ENCODE measurements around the gene RPS15.
"Not testable (repeated sequence)": the region's sequence is repeated elsewhere in the genome, so short reads cannot be mapped to it uniquely, and the experiment has no call there.

Gene RPS15

GRCh38 chr19:1437609-1438008 is 587 bp upstream of the RPS15 start:
- DNase-seq, result no peak

DNA sequence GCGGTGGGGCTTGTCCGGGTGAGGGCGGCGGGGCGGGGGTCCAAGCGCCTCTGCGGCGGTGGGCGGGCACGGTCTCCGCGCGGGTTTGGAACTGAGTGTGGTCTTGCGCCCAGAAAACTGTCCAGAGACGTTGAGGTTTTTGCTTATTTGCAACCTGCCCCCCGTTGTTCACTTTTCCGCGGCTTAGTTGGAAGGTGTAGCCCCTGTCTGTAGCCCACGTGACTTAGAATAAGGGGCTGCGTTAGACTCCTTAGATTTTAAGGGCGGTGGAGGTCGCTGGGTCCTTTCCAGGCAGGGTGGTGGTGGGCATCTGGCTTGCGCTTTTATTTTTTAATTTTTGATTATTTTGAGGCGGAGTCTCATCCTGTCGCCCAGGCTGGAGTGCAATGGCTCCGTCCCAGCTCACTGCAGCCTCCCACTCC is 748 bp downstream of the RPS15 start:
- DNase-seq, result no peak

GRCh38 chr19:1439525-1440417 is 1.6 kb downstream of the RPS15 start:
- not testable (repeated sequence) for DNase-seq

- no peak for DNase-seq
Observed at GRCh38 chr19:1440418-1440801, 2.2 kb downstream of the RPS15 start.

DNA sequence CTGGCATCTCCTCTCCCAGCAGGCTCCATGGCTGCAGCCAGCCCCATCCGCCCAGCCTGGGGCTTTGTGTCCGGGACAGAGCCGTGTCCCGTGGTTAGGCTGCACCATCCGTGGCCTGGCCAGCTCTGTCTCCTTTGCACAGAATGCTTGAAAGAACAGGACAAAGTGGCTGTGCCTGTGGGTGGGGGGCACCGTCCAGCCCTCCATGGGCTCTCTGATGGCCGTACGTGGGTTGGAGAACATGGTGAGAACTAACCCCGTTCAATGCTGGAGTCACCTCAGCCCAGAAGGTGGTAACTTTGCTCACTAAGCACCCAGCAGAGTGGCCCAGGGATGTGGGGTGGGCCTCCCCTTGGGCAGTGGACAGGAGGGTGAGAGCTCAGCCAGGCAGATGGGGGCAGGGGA is 2.8 kb downstream of the RPS15 start:
- DNase-seq, result no peak

DNA sequence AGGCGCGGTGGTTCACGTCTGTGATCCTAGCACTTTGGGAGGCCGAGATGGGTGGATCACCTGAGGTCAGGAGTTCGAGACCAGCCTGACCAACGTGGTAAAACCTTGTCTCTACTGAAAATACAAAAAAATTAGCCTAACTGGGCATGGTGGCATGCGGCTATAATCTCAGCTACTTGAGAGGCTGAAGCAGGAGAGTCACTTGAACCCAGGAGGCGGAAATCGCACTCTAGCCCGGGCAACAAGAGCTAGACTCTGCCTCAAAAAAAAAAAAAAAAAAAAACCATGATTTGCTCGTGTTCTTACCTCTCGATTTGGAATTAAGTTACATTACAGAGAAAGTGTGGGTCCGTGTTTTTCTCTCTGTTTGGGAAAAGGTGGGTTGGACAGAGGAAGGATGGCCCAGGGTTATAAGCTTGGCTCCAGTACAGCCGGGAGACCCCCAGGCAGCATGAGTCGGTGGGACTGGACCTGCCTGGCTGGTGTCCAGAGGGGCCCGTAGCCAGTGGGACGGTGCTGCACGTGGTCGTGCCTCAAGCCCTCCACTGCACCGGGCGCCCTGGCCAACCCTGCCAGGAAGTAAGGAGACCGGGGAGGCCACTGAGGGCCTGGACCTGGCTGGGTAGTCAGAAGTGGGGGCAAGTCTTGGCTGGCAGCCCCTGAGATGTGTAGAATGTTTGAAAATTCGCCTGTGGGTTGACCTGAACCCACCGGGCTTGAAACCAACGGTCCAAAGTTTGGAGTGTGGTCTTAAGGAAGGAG is 3.7 kb downstream of the RPS15 start:
- no peak for DNase-seq

GRCh38 chr19:1445185-1445931 is 7.2 kb downstream of the RPS15 start:
- peak; percentile 77 for DNase-seq

- DNase-seq, result no peak
Observed at GRCh38 chr19:1445932-1446712, 7.9 kb downstream of the RPS15 start.

DNA sequence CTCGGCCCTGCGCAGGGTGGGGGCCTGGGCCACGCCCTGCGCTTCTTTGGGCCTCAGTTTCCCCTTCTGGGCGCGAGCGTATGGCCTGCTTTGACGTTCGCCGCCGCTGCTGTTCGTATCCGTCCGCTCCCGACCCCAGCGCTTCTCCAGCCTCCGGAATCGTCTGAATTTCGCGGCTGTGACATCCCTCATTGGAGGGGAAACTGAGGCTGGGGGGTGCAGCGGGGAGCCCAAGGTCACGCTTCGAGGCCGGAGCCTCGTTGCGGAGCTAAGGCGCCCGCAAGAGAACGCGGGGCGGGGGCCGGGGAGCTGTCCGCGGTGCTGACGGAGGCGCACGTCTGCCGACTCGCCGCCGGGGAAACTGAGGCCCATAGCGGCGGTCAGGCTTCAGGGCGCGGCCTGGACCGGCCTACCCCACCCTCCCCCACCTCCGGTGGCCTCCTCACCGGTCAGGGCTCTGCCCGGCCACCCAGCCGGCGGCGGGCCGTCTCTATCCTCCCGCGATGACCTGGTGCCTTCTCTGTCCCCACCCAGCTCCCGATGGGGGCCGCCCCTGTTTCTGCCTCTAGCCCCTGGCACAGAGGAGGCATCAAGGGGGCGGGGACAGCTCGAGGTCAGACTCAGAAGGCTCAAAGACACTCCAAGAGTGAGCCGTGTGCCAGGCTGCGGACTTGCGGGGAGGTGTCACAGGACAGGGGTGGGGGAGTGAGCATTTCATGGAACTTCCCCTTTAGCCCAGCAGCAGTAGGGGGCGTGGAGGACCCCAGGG is 8.7 kb downstream of the RPS15 start:
- no peak for DNase-seq

- no peak for DNase-seq
Observed at GRCh38 chr19:1447504-1447903, 9.3 kb downstream of the RPS15 start.

- DNase-seq, result no peak
Observed at GRCh38 chr19:1447944-1448343, 9.7 kb downstream of the RPS15 start.

- DNase-seq, result no peak
Observed at GRCh38 chr19:1449467-1450442, 11.6 kb downstream of the RPS15 start, which contains the start of gene APC2. Gene APC2 (plus strand): TSS chr19:1450121. CDS start chr19:1453002, 2,881 bp downstream.

- no peak for DNase-seq
Observed at GRCh38 chr19:1450735-1451731, 12.8 kb downstream of the RPS15 start.

GRCh38 chr19:1451916-1452801 is 14.0 kb downstream of the RPS15 start:
- no peak for DNase-seq

DNA sequence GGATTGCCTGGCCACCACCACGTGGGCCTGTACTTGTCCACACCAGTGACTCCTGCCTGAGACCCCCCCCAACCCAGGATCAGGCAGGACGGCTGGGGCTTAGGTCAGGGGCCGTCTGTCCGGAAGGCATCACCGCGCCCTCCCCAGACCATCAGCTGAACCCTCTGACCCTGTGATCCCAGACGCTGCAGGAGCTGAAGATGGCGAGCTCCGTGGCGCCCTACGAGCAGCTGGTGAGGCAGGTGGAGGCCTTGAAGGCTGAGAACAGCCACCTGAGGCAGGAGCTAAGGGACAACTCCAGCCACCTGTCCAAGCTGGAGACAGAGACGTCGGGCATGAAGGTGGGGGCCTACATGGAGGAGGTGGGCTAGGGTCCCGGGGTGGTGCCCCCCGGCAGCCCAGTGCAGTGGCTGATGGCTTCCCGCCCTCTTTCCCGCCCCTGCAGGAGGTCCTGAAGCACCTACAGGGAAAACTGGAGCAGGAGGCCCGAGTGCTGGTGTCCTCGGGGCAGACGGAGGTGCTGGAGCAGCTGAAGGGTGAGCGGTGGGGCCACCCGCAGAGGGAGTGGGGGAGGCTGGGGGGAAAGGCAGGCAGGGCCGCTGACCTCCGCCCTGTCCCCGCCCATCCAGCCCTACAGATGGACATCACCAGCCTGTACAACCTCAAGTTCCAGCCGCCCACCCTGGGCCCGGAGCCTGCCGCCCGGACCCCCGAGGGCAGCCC is 14.8 kb downstream of the RPS15 start:
- no peak for DNase-seq

DNA sequence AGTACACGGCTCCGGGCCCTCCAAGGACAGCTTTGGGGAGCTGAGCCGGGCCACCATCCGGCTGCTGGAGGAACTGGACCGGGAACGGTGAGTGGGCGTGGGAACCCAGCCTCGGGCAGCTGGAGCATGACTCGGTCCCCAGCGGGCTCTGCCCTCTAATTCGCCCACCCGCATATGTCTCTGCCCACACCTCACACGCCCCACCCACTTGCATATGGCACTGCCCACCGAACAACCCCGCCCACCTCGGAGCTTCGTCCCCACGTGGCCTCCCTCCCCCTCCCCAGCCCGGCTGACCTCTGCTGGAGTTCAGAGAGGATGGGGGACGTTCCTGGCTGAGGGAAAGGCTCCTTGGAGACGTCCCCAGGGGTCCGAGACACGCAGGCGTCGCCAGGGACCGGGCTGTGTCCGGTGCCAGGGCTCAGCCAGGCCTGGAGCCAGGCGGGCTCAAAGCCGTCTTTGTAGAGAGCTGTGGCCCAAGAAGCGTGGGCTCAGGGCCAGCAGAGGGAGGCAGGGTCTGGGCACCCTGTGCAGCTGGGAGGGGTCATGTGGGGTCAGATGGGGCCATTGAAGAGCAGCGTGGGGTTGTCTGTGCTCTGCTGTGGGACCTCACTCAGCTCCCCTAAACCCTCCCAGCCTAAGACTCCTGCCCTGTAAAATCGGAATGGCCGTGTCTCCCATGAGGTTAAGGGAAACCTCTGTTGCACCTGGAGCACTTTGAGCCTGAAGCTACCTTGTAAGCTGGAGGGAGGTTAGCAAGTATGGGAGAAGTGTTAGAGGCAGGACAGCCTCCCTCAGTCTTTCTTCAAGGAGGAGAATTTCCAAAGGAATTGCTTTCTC is 15.5 kb downstream of the RPS15 start:
- DNase-seq, result no peak
